ENCODE measurements around the gene JUNB.

The JUNB gene

GRCh38 chr19:12791345-12792050 lies at the start of gene JUNB:
JUNB (plus strand) TSS chr19:12791486; CDS start chr19:12791772, 286 bp downstream.
- peak; percentile 98 for DNase-seq

GRCh38 chr19:12745166-12745897 lies 46.0 kb upstream of the JUNB start:
- DNase-seq, result no peak

GRCh38 chr19:12748489-12748888 lies 42.8 kb upstream of the JUNB start:
- no peak for DNase-seq

GRCh38 chr19:12749938-12750521 lies 41.3 kb upstream of the JUNB start:
- DNase-seq, result no peak

- no peak for DNase-seq
These were observed 40.4 kb upstream of the JUNB start for GRCh38 chr19:12750851-12751250.

- no peak for DNase-seq
These were observed 39.7 kb upstream of the JUNB start, which contains the start of gene BEST2 for GRCh38 chr19:12751635-12752034. BEST2 (plus strand) TSS chr19:12751791; CDS start chr19:12752593, 802 bp downstream.

GRCh38 chr19:12752056-12752781 lies 39.1 kb upstream of the JUNB start:
- DNase-seq, result no peak

- DNase-seq, result no peak
These were observed 36.7 kb upstream of the JUNB start for GRCh38 chr19:12754465-12755196.

GRCh38 chr19:12756150-12756883 lies 35.0 kb upstream of the JUNB start:
- DNase-seq, result no peak

- DNase-seq, result peak; percentile 71
These were observed 33.6 kb upstream of the JUNB start for GRCh38 chr19:12757544-12758274.

GRCh38 chr19:12759686-12760085 lies 31.6 kb upstream of the JUNB start:
- DNase-seq, result no peak

- no peak for DNase-seq
These were observed 28.2 kb upstream of the JUNB start for GRCh38 chr19:12763100-12763499.

GRCh38 chr19:12764698-12765097 lies 26.6 kb upstream of the JUNB start:
- no peak for DNase-seq

GRCh38 chr19:12766051-12766521 lies 25.2 kb upstream of the JUNB start:
- peak; percentile 81 for DNase-seq

GRCh38 chr19:12767150-12767549 lies 24.1 kb upstream of the JUNB start:
- DNase-seq, result no peak

- DNase-seq, result no peak
These were observed 23.6 kb upstream of the JUNB start for GRCh38 chr19:12767666-12768065.

- peak; percentile 75 for DNase-seq
These were observed 21.6 kb upstream of the JUNB start for GRCh38 chr19:12769689-12770088.

- DNase-seq, result no peak
These were observed 20.4 kb upstream of the JUNB start for GRCh38 chr19:12770922-12771321.

GRCh38 chr19:12772323-12772722 lies 19.0 kb upstream of the JUNB start:
- no peak for DNase-seq

GRCh38 chr19:12773571-12773970 lies 17.7 kb upstream of the JUNB start:
- no peak for DNase-seq
